HepG2 (cell line): Measurements from ENCODE around the gene GJD3. TPM values are rescaled to one million over a fixed set of nuclear protein-coding genes. Genes with fewer than 3 reads are reported as not detected.

Experiments
- ATF3 ChIP-seq: sonication (generic); formaldehyde crosslinking; IDR thresholded peaks from 2 replicates; pipeline ENCODE4 v1.4.0; 2020; ENCODE audit warnings: missing genetic modification reagents
- BHLHE40 ChIP-seq: IDR thresholded peaks from 2 replicates; pipeline ENCODE4 v1.6.1; 2011; ENCODE audit warnings: low read length, improper control_type of control experiment
- DNMT3B ChIP-seq: conservative IDR thresholded peaks from 2 replicates; pipeline ENCODE4 v1.6.1; 2016; ENCODE audit warnings: missing biosample characterization, control low read depth
- FOXK1 ChIP-seq: sonication (generic); formaldehyde crosslinking; IDR thresholded peaks from 2 replicates; pipeline ENCODE4 v1.4.0; 2020; ENCODE audit warnings: low read depth, missing genetic modification reagents, borderline replicate concordance
- FOXP4 ChIP-seq: sonication (generic); formaldehyde crosslinking; IDR thresholded peaks from 2 replicates; pipeline ENCODE4 v1.4.0; 2020; ENCODE audit warnings: missing genetic modification reagents
- GATAD1 ChIP-seq: IDR thresholded peaks from 2 replicates; pipeline ENCODE4 v1.6.1; 2016; ENCODE audit warnings: missing genetic modification reagents, missing compliant biosample characterization
- GLI4 ChIP-seq: sonication (generic); formaldehyde crosslinking; IDR thresholded peaks from 2 replicates; pipeline ENCODE4 v1.5.1; 2020; ENCODE audit warnings: missing genetic modification reagents, mild to moderate bottlenecking, moderate library complexity, borderline replicate concordance
- JARID2 ChIP-seq: sonication (generic); formaldehyde crosslinking; IDR thresholded peaks from 2 replicates; pipeline ENCODE4 v1.8.1; 2023; ENCODE audit warnings: missing genetic modification reagents, inconsistent platforms; ENCODE audit not compliant: insufficient replicate concordance
- KDM6A ChIP-seq: IDR thresholded peaks from 2 replicates; pipeline ENCODE4 v1.6.1; 2016; ENCODE audit warnings: low read depth
- NFE2L1 ChIP-seq: sonication (generic); formaldehyde crosslinking; IDR thresholded peaks from 2 replicates; pipeline ENCODE4 v1.4.0; 2020; ENCODE audit warnings: missing genetic modification reagents, mild to moderate bottlenecking, borderline replicate concordance
- NFKB2 ChIP-seq: sonication (generic); formaldehyde crosslinking; IDR thresholded peaks from 2 replicates; pipeline ENCODE4 v1.4.0; 2020; ENCODE audit warnings: missing genetic modification reagents, borderline replicate concordance
- REL ChIP-seq: sonication (generic); formaldehyde crosslinking; conservative IDR thresholded peaks from 2 replicates; pipeline ENCODE4 v1.8.0; 2022; ENCODE audit warnings: mild to moderate bottlenecking, missing genetic modification reagents, moderate library complexity
- SIN3A ChIP-seq: IDR thresholded peaks from 2 replicates; pipeline ENCODE4 v1.6.1; 2011; ENCODE audit warnings: low read depth, mild to moderate bottlenecking, control low read depth, low read length, borderline replicate concordance
- SIX4 ChIP-seq: sonication (generic); formaldehyde crosslinking; IDR thresholded peaks from 2 replicates; pipeline ENCODE4 v1.4.0; 2020; ENCODE audit warnings: missing genetic modification reagents
- SP140L ChIP-seq: sonication (generic); formaldehyde crosslinking; IDR thresholded peaks from 2 replicates; pipeline ENCODE4 v1.4.0; 2020; ENCODE audit warnings: missing genetic modification reagents, borderline replicate concordance
- TCF12 ChIP-seq, 2 experiments: fragments of 450-650 bp in 1 of 2; sonication (generic) in 1 of 2; formaldehyde crosslinking in 1 of 2; IDR thresholded peaks; 2 replicates each; pipeline versions ENCODE4 v1.6.1 to v1.8.0; 2017 to 2022; ENCODE audit warnings: antibody characterized with exemption in 1 of 2, mild to moderate bottlenecking in 1 of 2, missing genetic modification reagents in 1 of 2, moderate library complexity in 1 of 2
- ZFP1 ChIP-seq: IDR thresholded peaks from 2 replicates; pipeline ENCODE4 v1.6.1; 2016
- ZNF225 ChIP-seq: sonication (generic); formaldehyde crosslinking; IDR thresholded peaks from 2 replicates; pipeline ENCODE4 v1.4.0; 2020; ENCODE audit warnings: mild to moderate bottlenecking, missing genetic modification reagents
- ZNF253 ChIP-seq: sonication (generic); formaldehyde crosslinking; IDR thresholded peaks from 2 replicates; pipeline ENCODE4 v1.8.0; 2022; ENCODE audit warnings: mild to moderate bottlenecking, missing genetic modification reagents, borderline replicate concordance
- ZNF543 ChIP-seq: sonication (generic); formaldehyde crosslinking; IDR thresholded peaks from 2 replicates; pipeline ENCODE4 v1.4.0; 2020; ENCODE audit warnings: mild to moderate bottlenecking, missing genetic modification reagents
- ZNF839 ChIP-seq: sonication (generic); formaldehyde crosslinking; IDR thresholded peaks from 2 replicates; pipeline ENCODE4 v1.4.0; 2020; ENCODE audit warnings: missing genetic modification reagents, mild to moderate bottlenecking, borderline replicate concordance
- ZSCAN29 ChIP-seq: sonication (generic); formaldehyde crosslinking; conservative IDR thresholded peaks from 2 replicates; pipeline ENCODE4 v1.4.0; 2020; ENCODE audit warnings: mild to moderate bottlenecking, missing genetic modification reagents
- polyA plus RNA-seq, 8 experiments: library from polyadenylated mRNA; depleted of rRNA in 3 of 8; stranded (reverse) in 7 of 8; unstranded in 1 of 8; fragments of >200 nt; fragmentation: Illumina TruSeq in 4 of 8; extraction: Trizol in 4 of 8; gene quantifications; 2 replicates each; pipeline versions ENCODE4 v1.2.1 to v1.2.3, GENCODE V29; 2011 to 2016; ENCODE audit warnings: low read depth in 4 of 8, missing spikeins in 1 of 8, mixed read lengths in 1 of 8; ENCODE audit not compliant: insufficient read depth in 1 of 8
- total RNA-seq, 5 experiments: library from RNA; depleted of rRNA; stranded (reverse); fragments of >200 nt; fragmentation: Illumina TruSeq; extraction: Trizol; gene quantifications; 2 replicates each; pipeline ENCODE4 v1.2.3, GENCODE V29; 2016; ENCODE audit warnings: low read depth in 1 of 5
- TF ChIP-seq, protein P1 (sequence below): sonication (generic); formaldehyde crosslinking; IDR thresholded peaks from 2 replicates; pipeline ENCODE4 v1.5.0; 2020; ENCODE audit warnings: mild to moderate bottlenecking, missing genetic modification reagents
- TF ChIP-seq, protein P2 (sequence below): sonication (generic); formaldehyde crosslinking; conservative IDR thresholded peaks from 2 replicates; pipeline ENCODE4 v1.4.0; 2020; ENCODE audit warnings: missing genetic modification reagents

Gene GJD3
- total and polyA plus RNA-seq, 2 of the 13 experiments (the other 11 are each of a cell fraction or from before 2014, with no cell fraction given), result not detected

DNA sequence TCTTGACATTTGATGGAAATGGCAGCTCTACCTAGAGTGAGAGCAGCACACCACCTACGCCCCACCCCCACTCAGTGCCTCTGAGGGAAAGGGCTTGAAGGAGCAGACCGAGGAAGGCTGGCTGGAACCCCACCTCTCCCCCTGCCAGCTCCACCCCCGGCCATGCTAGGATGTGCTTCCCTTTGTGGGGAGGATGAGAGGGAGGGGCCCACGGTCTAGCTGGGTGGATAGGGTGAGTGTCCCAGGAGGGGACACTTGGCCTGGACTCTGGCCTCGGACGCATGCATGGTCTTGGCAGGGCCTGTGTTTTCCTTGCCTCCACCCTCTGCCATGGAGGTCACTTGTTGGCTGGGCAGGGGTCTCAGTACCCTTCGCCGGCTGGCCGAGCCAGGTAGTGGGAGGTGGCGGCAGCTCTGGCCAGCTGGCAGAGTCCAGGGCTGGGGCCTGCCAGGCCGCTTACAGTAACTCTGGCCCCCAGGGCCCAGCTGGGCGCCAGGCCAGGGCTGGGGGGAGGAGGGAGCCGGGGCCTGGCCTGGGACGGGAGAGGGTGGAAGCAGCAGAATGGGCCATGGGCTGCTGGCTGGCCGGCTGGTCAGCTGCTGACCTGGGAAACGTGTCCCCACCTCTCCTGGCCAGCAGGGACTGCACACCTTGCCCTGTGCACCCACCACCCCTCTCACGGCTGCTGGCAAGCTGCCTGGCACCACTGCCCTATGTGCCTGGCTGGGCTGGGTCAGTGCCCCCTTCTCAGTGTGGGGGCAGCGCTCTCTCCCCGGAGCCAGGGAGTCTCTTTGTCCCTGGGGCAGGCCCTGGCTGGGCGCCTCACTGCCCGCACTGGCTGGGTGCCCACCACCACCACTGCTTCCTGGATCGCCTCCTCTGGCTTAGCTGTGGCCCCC lies 32.5 kb downstream of the GJD3 start (continued):
- no peak for TF ChIP-seq DNMT3B (CRISPR knock-in tag)
- 0 out of 2 replicates have a peak, but pooled peaks have one; percentile 10 for TF ChIP-seq GATAD1 (CRISPR knock-in tag)
- TF ChIP-seq FOXK1 (CRISPR knock-in tag), result no peak
- no peak for TF ChIP-seq SIN3A
- no peak for TF ChIP-seq TCF12 (IDR thresholded peaks at IDR 0.05)
- no peak for TF ChIP-seq TCF12 (CRISPR knock-in tag; IDR thresholded peaks at IDR 0.05)
- no peak for TF ChIP-seq ZNF225 (CRISPR knock-in tag)
- no peak for TF ChIP-seq SP140L (CRISPR knock-in tag)
- TF ChIP-seq BHLHE40, result no peak
- no peak for TF ChIP-seq FOXP4 (CRISPR knock-in tag)
- TF ChIP-seq REL (CRISPR knock-in tag), result no peak
- TF ChIP-seq KDM6A, result no peak
- no peak for TF ChIP-seq ZSCAN29 (CRISPR knock-in tag)
- no peak for TF ChIP-seq GLI4 (CRISPR knock-in tag)
- TF ChIP-seq, protein P1, sequence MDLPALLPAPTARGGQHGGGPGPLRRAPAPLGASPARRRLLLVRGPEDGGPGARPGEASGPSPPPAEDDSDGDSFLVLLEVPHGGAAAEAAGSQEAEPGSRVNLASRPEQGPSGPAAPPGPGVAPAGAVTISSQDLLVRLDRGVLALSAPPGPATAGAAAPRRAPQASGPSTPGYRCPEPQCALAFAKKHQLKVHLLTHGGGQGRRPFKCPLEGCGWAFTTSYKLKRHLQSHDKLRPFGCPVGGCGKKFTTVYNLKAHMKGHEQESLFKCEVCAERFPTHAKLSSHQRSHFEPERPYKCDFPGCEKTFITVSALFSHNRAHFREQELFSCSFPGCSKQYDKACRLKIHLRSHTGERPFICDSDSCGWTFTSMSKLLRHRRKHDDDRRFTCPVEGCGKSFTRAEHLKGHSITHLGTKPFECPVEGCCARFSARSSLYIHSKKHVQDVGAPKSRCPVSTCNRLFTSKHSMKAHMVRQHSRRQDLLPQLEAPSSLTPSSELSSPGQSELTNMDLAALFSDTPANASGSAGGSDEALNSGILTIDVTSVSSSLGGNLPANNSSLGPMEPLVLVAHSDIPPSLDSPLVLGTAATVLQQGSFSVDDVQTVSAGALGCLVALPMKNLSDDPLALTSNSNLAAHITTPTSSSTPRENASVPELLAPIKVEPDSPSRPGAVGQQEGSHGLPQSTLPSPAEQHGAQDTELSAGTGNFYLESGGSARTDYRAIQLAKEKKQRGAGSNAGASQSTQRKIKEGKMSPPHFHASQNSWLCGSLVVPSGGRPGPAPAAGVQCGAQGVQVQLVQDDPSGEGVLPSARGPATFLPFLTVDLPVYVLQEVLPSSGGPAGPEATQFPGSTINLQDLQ, result no peak
- no peak for TF ChIP-seq ZNF543 (CRISPR knock-in tag)
- TF ChIP-seq ZFP1 (CRISPR knock-in tag), result no peak
- TF ChIP-seq NFKB2, result no peak
- TF ChIP-seq NFE2L1 (CRISPR knock-in tag), result no peak
- no peak for TF ChIP-seq JARID2 (CRISPR knock-in tag)
- TF ChIP-seq ATF3, result no peak
- TF ChIP-seq ZNF253 (CRISPR knock-in tag), result no peak
- no peak for TF ChIP-seq SIX4
- no peak for TF ChIP-seq ZNF839
- TF ChIP-seq, protein P2, sequence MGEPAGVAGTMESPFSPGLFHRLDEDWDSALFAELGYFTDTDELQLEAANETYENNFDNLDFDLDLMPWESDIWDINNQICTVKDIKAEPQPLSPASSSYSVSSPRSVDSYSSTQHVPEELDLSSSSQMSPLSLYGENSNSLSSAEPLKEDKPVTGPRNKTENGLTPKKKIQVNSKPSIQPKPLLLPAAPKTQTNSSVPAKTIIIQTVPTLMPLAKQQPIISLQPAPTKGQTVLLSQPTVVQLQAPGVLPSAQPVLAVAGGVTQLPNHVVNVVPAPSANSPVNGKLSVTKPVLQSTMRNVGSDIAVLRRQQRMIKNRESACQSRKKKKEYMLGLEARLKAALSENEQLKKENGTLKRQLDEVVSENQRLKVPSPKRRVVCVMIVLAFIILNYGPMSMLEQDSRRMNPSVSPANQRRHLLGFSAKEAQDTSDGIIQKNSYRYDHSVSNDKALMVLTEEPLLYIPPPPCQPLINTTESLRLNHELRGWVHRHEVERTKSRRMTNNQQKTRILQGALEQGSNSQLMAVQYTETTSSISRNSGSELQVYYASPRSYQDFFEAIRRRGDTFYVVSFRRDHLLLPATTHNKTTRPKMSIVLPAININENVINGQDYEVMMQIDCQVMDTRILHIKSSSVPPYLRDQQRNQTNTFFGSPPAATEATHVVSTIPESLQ (CRISPR knock-in tag), result no peak
